ENCODE results near the gene ANK3. TPM values are rescaled to one million over a fixed set of nuclear protein-coding genes. Genes with fewer than 3 reads are reported as not detected.

The ANK3 gene
- total and polyA plus RNA-seq, 7 donors = 10.8 to 86.7 (median 42.5) TPM

GRCh38 chr10:60197206-60197605 is 192.5 kb downstream of the ANK3 start:
- TF ChIP-seq CTCF (IDR thresholded peaks at IDR 0.05) (no peak), POLR2AphosphoS5 (IDR thresholded peaks at IDR 0.05) (no peak), EP300 (IDR thresholded peaks at IDR 0.05) (no peak), POLR2A (IDR thresholded peaks at IDR 0.05) (no peak)
- H3K4me1 ChIP-seq = no peaks in the 10 kb centered on the region
- intact Hi-C loops (cut with DNase I) = no loop called here
- H3K27me3 ChIP-seq = no peaks in the 10 kb centered on the region
- WGBS, 2 donors = 76 to 78% methylated on average over 3 of the region's 3 CpGs
- no peak overlapping the region for H3K27ac ChIP-seq
- no peak overlapping the region for H3K4me3 ChIP-seq
- H3K9me3 ChIP-seq = no peaks in the 10 kb centered on the region
- H3K36me3 ChIP-seq = no peaks in the 10 kb centered on the region
- DNase-seq = no peak

- intact Hi-C loops (cut with DNase I) = no loop called here
- Histone ChIP-seq H3K4me1 (no peaks in the 10 kb centered on the region), H3K27me3 (no peaks in the 10 kb centered on the region), H3K9me3 (no peaks in the 10 kb centered on the region), H3K27ac (no peak overlapping the region), H3K4me3 (no peak overlapping the region), H3K36me3 (no peaks in the 10 kb centered on the region)
- no peak for TF ChIP-seq POLR2AphosphoS5 (IDR thresholded peaks at IDR 0.05)
- no peak for TF ChIP-seq EP300 (IDR thresholded peaks at IDR 0.05)
- TF ChIP-seq POLR2A (IDR thresholded peaks at IDR 0.05) = no peak
- no peak for TF ChIP-seq CTCF (IDR thresholded peaks at IDR 0.05)
- DNase-seq = no peak
Observed at GRCh38 chr10:60194421-60194820, 195.3 kb downstream of the ANK3 start.

GRCh38 chr10:60192946-60193345 is 196.7 kb downstream of the ANK3 start:
- no peaks in the 10 kb centered on the region for H3K4me1 ChIP-seq
- no peaks in the 10 kb centered on the region for H3K27me3 ChIP-seq
- no peak overlapping the region for H3K4me3 ChIP-seq
- TF ChIP-seq POLR2AphosphoS5 (IDR thresholded peaks at IDR 0.05) = no peak
- TF ChIP-seq CTCF (IDR thresholded peaks at IDR 0.05) = no peak
- no peak for TF ChIP-seq POLR2A (IDR thresholded peaks at IDR 0.05)
- TF ChIP-seq EP300 (IDR thresholded peaks at IDR 0.05) = no peak
- H3K36me3 ChIP-seq = no peaks in the 10 kb centered on the region
- H3K27ac ChIP-seq = no peak overlapping the region
- intact Hi-C loops (cut with DNase I) = no loop called here
- H3K9me3 ChIP-seq = no peaks in the 10 kb centered on the region
- no peak for DNase-seq

GRCh38 chr10:60189861-60190475 is 199.7 kb downstream of the ANK3 start:
- Histone ChIP-seq H3K27me3 (no peaks in the 10 kb centered on the region), H3K27ac (no peak overlapping the region), H3K36me3 (no peaks in the 10 kb centered on the region), H3K4me1 (no peaks in the 10 kb centered on the region), H3K4me3 (no peak overlapping the region), H3K9me3 (no peaks in the 10 kb centered on the region)
- TF ChIP-seq POLR2AphosphoS5 (IDR thresholded peaks at IDR 0.05) (no peak), EP300 (IDR thresholded peaks at IDR 0.05) (no peak), POLR2A (IDR thresholded peaks at IDR 0.05) (no peak), CTCF (IDR thresholded peaks at IDR 0.05) (no peak)
- no peak for DNase-seq
- WGBS, 2 donors = 95 to 96% methylated on average over 1 of the region's 1 CpG
- intact Hi-C loops (cut with DNase I) = no loop called here

GRCh38 chr10:60188548-60188947 is 201.1 kb downstream of the ANK3 start:
- no peak for DNase-seq
- intact Hi-C loops (cut with DNase I) = no loop called here

More at GRCh38 chr10:60188548-60188947, 201.1 kb downstream of the ANK3 start:
- H3K36me3 ChIP-seq = no peaks in the 10 kb centered on the region
- H3K4me1 ChIP-seq = no peaks in the 10 kb centered on the region
- no peaks in the 10 kb centered on the region for H3K27me3 ChIP-seq
- H3K9me3 ChIP-seq = no peaks in the 10 kb centered on the region
- TF ChIP-seq POLR2AphosphoS5 (IDR thresholded peaks at IDR 0.05) (no peak), POLR2A (IDR thresholded peaks at IDR 0.05) (no peak), CTCF (IDR thresholded peaks at IDR 0.05) (no peak), EP300 (IDR thresholded peaks at IDR 0.05) (no peak)
- H3K4me3 ChIP-seq = no peak overlapping the region
- H3K27ac ChIP-seq = no peak overlapping the region
- 93 to 96% methylated on average over 1 of the region's 1 CpG for WGBS, 2 donors

All from sigmoid colon (tissue), 7 donors.